Measurements from ENCODE around the gene LUZP4.

- no peak for TF ChIP-seq RAD21 (IDR thresholded peaks at IDR 0.05; ENCODE audit: low read depth)
- no peak for TF ChIP-seq CTCF (IDR thresholded peaks at IDR 0.05 in 2 of 3, conservative IDR thresholded peaks at IDR 0.05 in 1 of 3; ENCODE audit: borderline replicate concordance in 1 of 3, insufficient read depth in 1 of 3, low read depth in 2 of 3, low read length in 2 of 3)
- TF ChIP-seq JUND (IDR thresholded peaks at IDR 0.05): no peak
- TF ChIP-seq EZH2 (IDR thresholded peaks at IDR 0.05): no peak
- no peak for TF ChIP-seq POLR2A (IDR thresholded peaks at IDR 0.05; ENCODE audit: borderline replicate concordance, extremely low read depth, insufficient read depth, insufficient read length)
- no peak for TF ChIP-seq POLR2AphosphoS5 (IDR thresholded peaks at IDR 0.05; ENCODE audit: low read depth, low read length)
- no peak for TF ChIP-seq FOSL1 (IDR thresholded peaks at IDR 0.05; ENCODE audit: low read depth)
- TF ChIP-seq EZH2phosphoT487 (IDR thresholded peaks at IDR 0.05; ENCODE audit: borderline replicate concordance): no peak
- TF ChIP-seq SP1 (IDR thresholded peaks at IDR 0.05; ENCODE audit: low read depth): no peak
These were observed 31.8 kb upstream of the LUZP4 start for GRCh38 chrX:115257711-115258110.

All from HCT116 (cell line).